Esophagus muscularis mucosa (tissue), 4 donors: ENCODE results near the gene CLDN16. TPM values are rescaled to one million over a fixed set of nuclear protein-coding genes. Genes with fewer than 3 reads are reported as not detected.

Source experiments
- DNase-seq: peaks from one replicate; pipeline ENCODE4 v3.0.0-alpha.2; 2017; ENCODE audit errors: extremely low spot score
- H3K27ac ChIP-seq, 4 donors: fragments of 200-600 bp; sonication (generic); replicated peaks in 1 of 4; 1 replicate in 3 of 4; 2 replicates in 1 of 4; pipeline ENCODE4 v1.5.1; 2016 to 2019; ENCODE audit warnings: mild to moderate bottlenecking in 1 of 4
- H3K27me3 ChIP-seq, 4 donors: fragments of 200-600 bp; sonication (generic); one replicate each; pipeline versions ENCODE4 v1.5.1 to v1.6.0; 2016 to 2019
- H3K36me3 ChIP-seq, 4 donors: fragments of 200-600 bp; sonication (generic); one replicate each; pipeline ENCODE4 v1.5.1; 2016 to 2019
- H3K4me1 ChIP-seq, 4 donors: fragments of 200-600 bp; sonication (generic); one replicate each; pipeline ENCODE4 v1.5.1; 2016 to 2019
- H3K4me3 ChIP-seq, 4 donors: fragments of 200-600 bp; sonication (generic); 1 replicate in 2 of 4; 2 replicates in 2 of 4; pipeline ENCODE4 v1.5.1; 2016 to 2019; ENCODE audit warnings: mild to moderate bottlenecking in 4 of 4, moderate library complexity in 1 of 4
- H3K9me3 ChIP-seq, 4 donors: fragments of 200-600 bp; sonication (generic); 1 replicate in 3 of 4; 2 replicates in 1 of 4; pipeline ENCODE4 v1.5.1; 2016 to 2019
- EP300 ChIP-seq: sonication (generic); formaldehyde crosslinking; IDR thresholded peaks from one replicate; pipeline ENCODE4 v1.6.1; 2017; ENCODE audit warnings: antibody characterized with exemption
- POLR2A ChIP-seq: fragments of 450-650 bp; IDR thresholded peaks from one replicate; pipeline ENCODE4 v1.6.1; 2017; ENCODE audit warnings: antibody characterized with exemption, moderate library complexity, mild to moderate bottlenecking, low read depth
- POLR2AphosphoS5 ChIP-seq, 2 donors: sonication (generic); formaldehyde crosslinking; IDR thresholded peaks; one replicate each; pipeline ENCODE4 v1.6.1; 2017; ENCODE audit warnings: antibody characterized with exemption in 2 of 2
- WGBS: methylation state at CpG from one replicate; pipeline ENCODE4 v1.1.5; 2018; 5-methylcytosine and 5-hydroxymethylcytosine counted together
- intact Hi-C: fragments of 100-400 bp; cut with DNase I; formaldehyde crosslinking; loops from one replicate; pipeline ENCODE4 v1.15.1; 2023
- total RNA-seq, 4 donors: library from RNA; depleted of rRNA; stranded (reverse); fragments of >200 nt; gene quantifications; one replicate each; pipeline versions ENCODE4 v1.1.0 to v1.2.1, GENCODE V29; 2016
- TF ChIP-seq, protein P1 (sequence below), 3 experiments: fragments of 200-600 bp in 2 of 3; fragments of 450-650 bp in 1 of 3; sonication (generic) in 2 of 3; IDR thresholded peaks; one replicate each; pipeline ENCODE4 v1.5.1; 2017 to 2019; ENCODE audit warnings: antibody characterized with exemption in 3 of 3, mild to moderate bottlenecking in 2 of 3, moderate library complexity in 1 of 3

Gene CLDN16
- total RNA-seq, 4 donors from 2014 or later = not detected

GRCh38 chr3:190399677-190400076, 11.7 kb downstream of the CLDN16 start:
- intact Hi-C loops = no loop called here
- Histone ChIP-seq H3K36me3 (no peaks in the 10 kb centered on the region), H3K9me3 (no peaks in the 10 kb centered on the region), H3K27ac (no peak overlapping the region), H3K4me1 (no peaks in the 10 kb centered on the region), H3K4me3 (no peak overlapping the region), H3K27me3 (no peaks in the 10 kb centered on the region)
- WGBS = over 99% methylated on average over 8 of the region's 8 CpGs
- no peak for TF ChIP-seq POLR2AphosphoS5 (IDR thresholded peaks at IDR 0.05)
- TF ChIP-seq, protein P1, sequence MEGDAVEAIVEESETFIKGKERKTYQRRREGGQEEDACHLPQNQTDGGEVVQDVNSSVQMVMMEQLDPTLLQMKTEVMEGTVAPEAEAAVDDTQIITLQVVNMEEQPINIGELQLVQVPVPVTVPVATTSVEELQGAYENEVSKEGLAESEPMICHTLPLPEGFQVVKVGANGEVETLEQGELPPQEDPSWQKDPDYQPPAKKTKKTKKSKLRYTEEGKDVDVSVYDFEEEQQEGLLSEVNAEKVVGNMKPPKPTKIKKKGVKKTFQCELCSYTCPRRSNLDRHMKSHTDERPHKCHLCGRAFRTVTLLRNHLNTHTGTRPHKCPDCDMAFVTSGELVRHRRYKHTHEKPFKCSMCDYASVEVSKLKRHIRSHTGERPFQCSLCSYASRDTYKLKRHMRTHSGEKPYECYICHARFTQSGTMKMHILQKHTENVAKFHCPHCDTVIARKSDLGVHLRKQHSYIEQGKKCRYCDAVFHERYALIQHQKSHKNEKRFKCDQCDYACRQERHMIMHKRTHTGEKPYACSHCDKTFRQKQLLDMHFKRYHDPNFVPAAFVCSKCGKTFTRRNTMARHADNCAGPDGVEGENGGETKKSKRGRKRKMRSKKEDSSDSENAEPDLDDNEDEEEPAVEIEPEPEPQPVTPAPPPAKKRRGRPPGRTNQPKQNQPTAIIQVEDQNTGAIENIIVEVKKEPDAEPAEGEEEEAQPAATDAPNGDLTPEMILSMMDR (IDR thresholded peaks at IDR 0.05) = no peak
- no peak for DNase-seq

GRCh38 chr3:190401963-190402362, 14.0 kb downstream of the CLDN16 start:
- TF ChIP-seq POLR2AphosphoS5 (IDR thresholded peaks at IDR 0.05) (no peak), EP300 (no peak), POLR2A (no peak)
- TF ChIP-seq, protein P1 (IDR thresholded peaks at IDR 0.05) = no peak
- no peak overlapping the region for H3K27ac ChIP-seq
- no peaks in the 10 kb centered on the region for H3K36me3 ChIP-seq

GRCh38 chr3:190404715-190405114, 16.8 kb downstream of the CLDN16 start:
- H3K27me3 ChIP-seq = no peaks in the 10 kb centered on the region
- H3K36me3 ChIP-seq = no peaks in the 10 kb centered on the region
- DNase-seq = no peak
- H3K4me1 ChIP-seq = no peaks in the 10 kb centered on the region
- H3K9me3 ChIP-seq = no peaks in the 10 kb centered on the region
- no peak overlapping the region for H3K27ac ChIP-seq
- intact Hi-C loops = no loop called here
- TF ChIP-seq, protein P1 (IDR thresholded peaks at IDR 0.05) = no peak
- no peak for TF ChIP-seq POLR2AphosphoS5 (IDR thresholded peaks at IDR 0.05)
- TF ChIP-seq POLR2A = no peak
- TF ChIP-seq EP300 = no peak
- 91% methylated on average over 8 of the region's 8 CpGs for WGBS
- no peak overlapping the region for H3K4me3 ChIP-seq

More at GRCh38 chr3:190401963-190402362, 14.0 kb downstream of the CLDN16 start:
- intact Hi-C loops = no loop called here
- no peak overlapping the region for H3K4me3 ChIP-seq
- no peak for DNase-seq
- WGBS = 67% methylated on average over 4 of the region's 4 CpGs
- no peaks in the 10 kb centered on the region for H3K4me1 ChIP-seq
- no peaks in the 10 kb centered on the region for H3K27me3 ChIP-seq
- no peaks in the 10 kb centered on the region for H3K9me3 ChIP-seq

DNA sequence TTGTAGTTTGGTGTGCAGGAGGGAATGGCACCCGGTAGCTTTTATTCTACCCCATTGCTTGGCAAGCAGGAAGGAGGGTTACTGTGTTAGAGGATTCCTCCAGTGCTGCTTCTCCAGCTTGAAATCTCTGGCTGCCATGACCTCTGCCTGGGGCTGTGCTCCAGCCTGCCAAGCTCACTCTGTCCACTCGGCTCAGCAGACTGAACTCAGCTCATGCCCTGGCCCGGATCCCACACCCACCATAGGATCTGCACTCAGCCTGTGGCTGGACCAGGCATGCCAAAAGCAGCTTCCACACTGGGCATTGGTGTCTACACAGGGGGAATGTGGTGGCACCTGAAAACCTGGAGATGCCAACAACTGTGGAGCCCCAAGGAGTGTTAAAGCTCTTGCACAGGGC, 26.3 kb downstream of the CLDN16 start:
- H3K27ac ChIP-seq = no peak overlapping the region
- DNase-seq = no peak
- no peak overlapping the region for H3K4me3 ChIP-seq
- H3K36me3 ChIP-seq = no peaks in the 10 kb centered on the region
- WGBS = 74% methylated on average over 2 of the region's 3 CpGs
- no peaks in the 10 kb centered on the region for H3K27me3 ChIP-seq
- intact Hi-C loops = no loop called here
- H3K4me1 ChIP-seq = no peaks in the 10 kb centered on the region
- TF ChIP-seq POLR2AphosphoS5 (IDR thresholded peaks at IDR 0.05) (no peak), EP300 (no peak), POLR2A (no peak)
- TF ChIP-seq, protein P1 (IDR thresholded peaks at IDR 0.05) = no peak
- H3K9me3 ChIP-seq = no peaks in the 10 kb centered on the region

- WGBS = 65% methylated on average over 2 of the region's 2 CpGs
- TF ChIP-seq POLR2A = no peak
- TF ChIP-seq, protein P1 (IDR thresholded peaks at IDR 0.05) = no peak
- no peak for TF ChIP-seq POLR2AphosphoS5 (IDR thresholded peaks at IDR 0.05)
- no peak for TF ChIP-seq EP300
- no peaks in the 10 kb centered on the region for H3K4me1 ChIP-seq
- no peaks in the 10 kb centered on the region for H3K9me3 ChIP-seq
- no peak for DNase-seq
- H3K4me3 ChIP-seq = no peak overlapping the region
- no peak overlapping the region for H3K27ac ChIP-seq
- intact Hi-C loops = loop anchor here (10.0 kb wide), 3 partner anchors 99 to 459 kb away; partner anchors contain the start of gene CLDN1
- no peaks in the 10 kb centered on the region for H3K27me3 ChIP-seq
- no peaks in the 10 kb centered on the region for H3K36me3 ChIP-seq
Measured at GRCh38 chr3:190424108-190424477, 36.1 kb downstream of the CLDN16 start.
